ENCODE measurements around the gene LRRTM3. TPM values are rescaled to one million over a fixed set of nuclear protein-coding genes. Genes with fewer than 3 reads are reported as not detected.

The LRRTM3 gene
- total RNA-seq, 1 donor from 2014 or later = not detected

GRCh38 chr10:67011480-67011879, 85.6 kb downstream of the LRRTM3 start:
- Mint-ChIP-seq H3K4me3 (no peak overlapping the region), H3K9me3 (no peaks in the 10 kb centered on the region), H3K27me3 (no peaks in the 10 kb centered on the region), H3K27ac (no peak overlapping the region), H3K36me3 (ENCODE audit: low read depth) (no peaks in the 10 kb centered on the region), H3K4me1 (no peaks in the 10 kb centered on the region)
- DNase-seq (no peak), ATAC-seq (ENCODE audit: low read depth) (no peak)
- intact Hi-C loops (cut with micrococcal nuclease) = no loop called here
- ChIA-PET POLR2A (no interaction called here), CTCF (no interaction called here)
- TF ChIP-seq, protein P1, sequence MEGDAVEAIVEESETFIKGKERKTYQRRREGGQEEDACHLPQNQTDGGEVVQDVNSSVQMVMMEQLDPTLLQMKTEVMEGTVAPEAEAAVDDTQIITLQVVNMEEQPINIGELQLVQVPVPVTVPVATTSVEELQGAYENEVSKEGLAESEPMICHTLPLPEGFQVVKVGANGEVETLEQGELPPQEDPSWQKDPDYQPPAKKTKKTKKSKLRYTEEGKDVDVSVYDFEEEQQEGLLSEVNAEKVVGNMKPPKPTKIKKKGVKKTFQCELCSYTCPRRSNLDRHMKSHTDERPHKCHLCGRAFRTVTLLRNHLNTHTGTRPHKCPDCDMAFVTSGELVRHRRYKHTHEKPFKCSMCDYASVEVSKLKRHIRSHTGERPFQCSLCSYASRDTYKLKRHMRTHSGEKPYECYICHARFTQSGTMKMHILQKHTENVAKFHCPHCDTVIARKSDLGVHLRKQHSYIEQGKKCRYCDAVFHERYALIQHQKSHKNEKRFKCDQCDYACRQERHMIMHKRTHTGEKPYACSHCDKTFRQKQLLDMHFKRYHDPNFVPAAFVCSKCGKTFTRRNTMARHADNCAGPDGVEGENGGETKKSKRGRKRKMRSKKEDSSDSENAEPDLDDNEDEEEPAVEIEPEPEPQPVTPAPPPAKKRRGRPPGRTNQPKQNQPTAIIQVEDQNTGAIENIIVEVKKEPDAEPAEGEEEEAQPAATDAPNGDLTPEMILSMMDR (IDR thresholded peaks at IDR 0.05) = no peak

DNA sequence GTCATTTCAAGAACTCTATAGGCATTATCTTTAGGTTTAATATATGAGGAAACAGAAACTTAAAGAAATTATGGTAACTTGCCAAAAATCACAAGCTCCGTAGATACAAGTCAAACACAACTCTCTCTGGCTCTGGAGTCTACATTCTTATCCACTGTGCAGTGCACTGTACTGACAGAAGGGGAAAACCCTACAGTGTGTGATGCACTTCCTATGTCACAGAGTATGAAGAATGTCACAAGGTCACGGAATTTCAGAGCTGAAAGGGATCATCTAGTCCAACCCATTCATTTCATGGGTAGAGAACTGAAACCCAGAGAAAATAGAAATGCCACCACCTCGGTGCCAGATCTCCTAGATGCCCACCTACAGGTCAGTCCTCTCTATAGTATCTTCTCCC, 86.1 kb downstream of the LRRTM3 start:
- H3K27me3 Mint-ChIP-seq = no peaks in the 10 kb centered on the region
- ATAC-seq (ENCODE audit: low read depth) (no peak), DNase-seq (no peak)
- H3K4me1 Mint-ChIP-seq = no peaks in the 10 kb centered on the region
- H3K4me3 Mint-ChIP-seq = no peak overlapping the region
- CTCF ChIA-PET = no interaction called here
- no peaks in the 10 kb centered on the region for H3K9me3 Mint-ChIP-seq
- intact Hi-C loops (cut with micrococcal nuclease) = no loop called here
- TF ChIP-seq, protein P1 (IDR thresholded peaks at IDR 0.05) = no peak
- POLR2A ChIA-PET = no interaction called here
- H3K36me3 Mint-ChIP-seq (ENCODE audit: low read depth) = no peaks in the 10 kb centered on the region
- H3K27ac Mint-ChIP-seq = no peak overlapping the region

DNA sequence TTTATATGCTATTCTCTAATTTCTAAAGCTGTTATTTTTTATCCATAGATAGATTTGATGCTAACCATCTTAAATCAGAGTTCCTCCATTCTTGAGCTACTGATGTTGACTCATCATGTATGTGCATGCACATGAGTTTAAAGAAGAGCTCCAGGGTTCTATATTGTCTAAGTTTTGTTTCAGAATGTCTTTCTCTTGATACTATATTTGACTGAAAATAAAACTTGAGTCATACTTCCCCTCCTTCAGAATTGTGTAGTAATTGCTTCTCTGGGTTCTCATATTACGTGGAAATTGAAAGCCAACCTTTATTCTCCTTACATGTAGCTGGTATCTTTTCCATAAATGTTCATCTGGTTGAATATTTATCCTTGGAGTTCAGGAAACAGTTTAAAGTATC, 89.4 kb downstream of the LRRTM3 start:
- no peak overlapping the region for H3K4me3 Mint-ChIP-seq
- H3K4me1 Mint-ChIP-seq = no peaks in the 10 kb centered on the region
- no peaks in the 10 kb centered on the region for H3K27me3 Mint-ChIP-seq
- H3K9me3 Mint-ChIP-seq = no peaks in the 10 kb centered on the region
- H3K27ac Mint-ChIP-seq = no peak overlapping the region
- TF ChIP-seq, protein P1 (IDR thresholded peaks at IDR 0.05) = no peak
- DNase-seq (no peak), ATAC-seq (ENCODE audit: low read depth) (no peak)
- ChIA-PET POLR2A (no interaction called here), CTCF (no interaction called here)
- intact Hi-C loops (cut with micrococcal nuclease) = no loop called here
- no peaks in the 10 kb centered on the region for H3K36me3 Mint-ChIP-seq (ENCODE audit: low read depth)

DNA sequence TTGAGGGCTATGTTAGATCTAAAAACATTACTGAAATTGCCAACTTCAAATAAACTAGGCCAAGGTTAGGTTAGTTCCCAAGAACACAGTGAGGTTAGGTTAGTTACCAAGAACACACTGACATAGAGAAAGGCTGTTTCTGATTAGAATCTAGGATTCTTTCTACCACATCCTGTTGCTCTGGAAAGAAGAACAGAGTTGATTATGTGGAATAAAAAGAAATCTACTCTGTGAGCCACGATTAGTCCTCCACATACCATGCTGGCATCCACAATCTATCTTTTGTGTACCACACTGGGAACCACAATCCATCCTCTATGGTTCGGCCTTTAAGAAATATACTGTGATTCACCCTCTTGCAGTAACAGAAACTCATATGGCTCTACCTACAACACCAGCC, 91.4 kb downstream of the LRRTM3 start:
- ATAC-seq (ENCODE audit: low read depth) (no peak), DNase-seq (no peak)
- Mint-ChIP-seq H3K4me3 (no peak overlapping the region), H3K9me3 (no peaks in the 10 kb centered on the region), H3K4me1 (no peaks in the 10 kb centered on the region), H3K36me3 (ENCODE audit: low read depth) (no peaks in the 10 kb centered on the region), H3K27me3 (no peaks in the 10 kb centered on the region), H3K27ac (no peak overlapping the region)
- TF ChIP-seq, protein P1 (IDR thresholded peaks at IDR 0.05) = no peak
- intact Hi-C loops (cut with micrococcal nuclease) = no loop called here
- ChIA-PET CTCF (no interaction called here), POLR2A (no interaction called here)

GRCh38 chr10:67022099-67022498, 96.3 kb downstream of the LRRTM3 start:
- no peak for ATAC-seq (ENCODE audit: low read depth)
- Mint-ChIP-seq H3K4me1 (no peaks in the 10 kb centered on the region), H3K4me3 (no peak overlapping the region), H3K27me3 (no peaks in the 10 kb centered on the region), H3K36me3 (ENCODE audit: low read depth) (no peaks in the 10 kb centered on the region), H3K27ac (no peak overlapping the region), H3K9me3 (no peaks in the 10 kb centered on the region)
- TF ChIP-seq, protein P1 (IDR thresholded peaks at IDR 0.05) = no peak
- ChIA-PET POLR2A (no interaction called here), CTCF (no interaction called here)
- DNase-seq = no peak
- intact Hi-C loops (cut with micrococcal nuclease) = no loop called here

Measured in activated B cell treated with CpG ODN at 0.5 μM for 24 hours (primary cell).